Smooth muscle cell (in vitro differentiated cells): ENCODE results near the gene USP2. TPM values are rescaled to one million over a fixed set of nuclear protein-coding genes. Genes with fewer than 3 reads are reported as not detected.

Source experiments
- DNase-seq: peaks from one replicate; lab custom pipeline; 2025; ENCODE audit not compliant: unreplicated experiment; lab: John Stamatoyannopoulos, UW
- H2AFZ ChIP-seq: fragments of 200-600 bp; sonication (generic); 2 replicates; pipeline ENCODE4 v1.6.0; 2016; ENCODE audit warnings: antibody characterized with exemption, low read depth, mild to moderate bottlenecking
- H3F3A ChIP-seq: fragments of 200-600 bp; sonication (generic); 2 replicates; pipeline ENCODE4 v1.6.0; 2017; ENCODE audit warnings: antibody characterized with exemption, low read depth
- H3K27ac ChIP-seq: fragments of 200-600 bp; sonication (generic); 2 replicates; pipeline ENCODE4 v1.5.1; 2016; ENCODE audit warnings: low read depth, mild to moderate bottlenecking
- H3K27me3 ChIP-seq: fragments of 200-600 bp; sonication (generic); 2 replicates; pipeline ENCODE4 v1.6.1; 2016; ENCODE audit warnings: low read depth, mild to moderate bottlenecking
- H3K36me3 ChIP-seq: fragments of 200-600 bp; sonication (generic); 2 replicates; pipeline ENCODE4 v1.5.1; 2016; ENCODE audit warnings: low read depth
- H3K4me1 ChIP-seq: fragments of 200-600 bp; sonication (generic); 2 replicates; pipeline ENCODE4 v1.5.1; 2016; ENCODE audit warnings: low read depth
- H3K4me2 ChIP-seq: fragments of 200-600 bp; sonication (generic); 2 replicates; pipeline ENCODE4 v1.6.0; 2016; ENCODE audit warnings: mild to moderate bottlenecking
- H3K4me3 ChIP-seq: fragments of 200-600 bp; sonication (generic); 2 replicates; pipeline ENCODE4 v1.5.1; 2016; ENCODE audit warnings: mild to moderate bottlenecking
- H3K79me2 ChIP-seq: fragments of 200-600 bp; sonication (generic); 2 replicates; pipeline ENCODE4 v1.6.0; 2016; ENCODE audit warnings: low read depth, mild to moderate bottlenecking
- H3K9ac ChIP-seq: fragments of 200-600 bp; sonication (generic); 2 replicates; pipeline ENCODE4 v1.6.0; 2016; ENCODE audit warnings: low read depth
- H3K9me3 ChIP-seq: fragments of 200-600 bp; sonication (generic); replicated peaks from 2 replicates; pipeline ENCODE4 v1.5.1; 2016; ENCODE audit warnings: low read depth
- H4K20me1 ChIP-seq: fragments of 200-600 bp; sonication (generic); 2 replicates; pipeline ENCODE4 v1.6.0; 2016; ENCODE audit warnings: low read depth
- WGBS: methylation state at CpG from one replicate; pipeline ENCODE4 v1.1.7; 2016; ENCODE audit warnings: low lambda C conversion rate; 5-methylcytosine and 5-hydroxymethylcytosine counted together
- polyA plus RNA-seq: library from polyadenylated mRNA; unstranded; fragments of >200 nt; fragmentation: Nextera tagmentation; extraction: Ambion mirVana; gene quantifications from 2 replicates; pipeline ENCODE4 v1.2.1, GENCODE V29; 2016
- total RNA-seq: library from RNA; depleted of rRNA; stranded (reverse); fragments of >200 nt; gene quantifications from 2 replicates; pipeline ENCODE4 v1.2.3, GENCODE V29; 2014
- TF ChIP-seq, protein P1 (sequence below): fragments of 200-600 bp; sonication (generic); IDR thresholded peaks from 2 replicates; pipeline ENCODE4 v1.5.1; 2017; ENCODE audit warnings: borderline replicate concordance, mild to moderate bottlenecking, antibody characterized with exemption; ENCODE audit not compliant: insufficient read depth, poor library complexity, severe bottlenecking

The USP2 gene
- total and polyA plus RNA-seq, 2 experiments from 2014 or later, result 0.25 to 1.4 TPM

DNA sequence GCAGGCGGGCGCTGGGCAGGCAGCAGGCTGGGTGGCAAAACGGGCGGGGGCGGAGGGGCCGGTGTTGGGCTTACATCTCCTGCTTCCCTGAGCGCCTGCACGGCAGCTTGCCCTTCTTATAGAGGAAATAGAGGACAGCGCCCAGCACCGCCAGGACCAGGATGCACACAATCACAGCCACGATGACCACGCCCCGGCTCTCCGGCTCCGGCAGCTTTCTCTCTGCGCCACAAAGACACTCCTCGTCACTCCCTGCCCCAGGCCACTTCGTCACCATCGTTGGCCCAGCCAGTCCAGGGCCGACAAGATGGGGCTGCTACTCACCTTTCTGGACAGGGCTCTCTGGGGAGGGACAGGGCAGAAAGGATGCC lies 70.8 kb downstream of the USP2 start:
- H3K79me2 ChIP-seq, result no peaks in the 10 kb centered on the region
- H3K9me3 ChIP-seq, result no peaks in the 10 kb centered on the region
- no peaks in the 10 kb centered on the region for H3K36me3 ChIP-seq
- 95% methylated on average over 20 of the region's 20 CpGs for WGBS
- H3F3A ChIP-seq, result no peaks in the 10 kb centered on the region
- no peak overlapping the region for H2AFZ ChIP-seq
- H3K4me2 ChIP-seq, result no peak overlapping the region
- H3K4me1 ChIP-seq, result peaks cover 21% of the 10 kb centered on the region
- H3K27ac ChIP-seq, result no peak overlapping the region
- TF ChIP-seq, protein P1, sequence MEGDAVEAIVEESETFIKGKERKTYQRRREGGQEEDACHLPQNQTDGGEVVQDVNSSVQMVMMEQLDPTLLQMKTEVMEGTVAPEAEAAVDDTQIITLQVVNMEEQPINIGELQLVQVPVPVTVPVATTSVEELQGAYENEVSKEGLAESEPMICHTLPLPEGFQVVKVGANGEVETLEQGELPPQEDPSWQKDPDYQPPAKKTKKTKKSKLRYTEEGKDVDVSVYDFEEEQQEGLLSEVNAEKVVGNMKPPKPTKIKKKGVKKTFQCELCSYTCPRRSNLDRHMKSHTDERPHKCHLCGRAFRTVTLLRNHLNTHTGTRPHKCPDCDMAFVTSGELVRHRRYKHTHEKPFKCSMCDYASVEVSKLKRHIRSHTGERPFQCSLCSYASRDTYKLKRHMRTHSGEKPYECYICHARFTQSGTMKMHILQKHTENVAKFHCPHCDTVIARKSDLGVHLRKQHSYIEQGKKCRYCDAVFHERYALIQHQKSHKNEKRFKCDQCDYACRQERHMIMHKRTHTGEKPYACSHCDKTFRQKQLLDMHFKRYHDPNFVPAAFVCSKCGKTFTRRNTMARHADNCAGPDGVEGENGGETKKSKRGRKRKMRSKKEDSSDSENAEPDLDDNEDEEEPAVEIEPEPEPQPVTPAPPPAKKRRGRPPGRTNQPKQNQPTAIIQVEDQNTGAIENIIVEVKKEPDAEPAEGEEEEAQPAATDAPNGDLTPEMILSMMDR, result no peak
- H3K9ac ChIP-seq, result no peak overlapping the region
- no peak overlapping the region for H3K4me3 ChIP-seq
- H4K20me1 ChIP-seq, result no peaks in the 10 kb centered on the region
- no peak for DNase-seq
- H3K27me3 ChIP-seq, result no peaks in the 10 kb centered on the region

DNA sequence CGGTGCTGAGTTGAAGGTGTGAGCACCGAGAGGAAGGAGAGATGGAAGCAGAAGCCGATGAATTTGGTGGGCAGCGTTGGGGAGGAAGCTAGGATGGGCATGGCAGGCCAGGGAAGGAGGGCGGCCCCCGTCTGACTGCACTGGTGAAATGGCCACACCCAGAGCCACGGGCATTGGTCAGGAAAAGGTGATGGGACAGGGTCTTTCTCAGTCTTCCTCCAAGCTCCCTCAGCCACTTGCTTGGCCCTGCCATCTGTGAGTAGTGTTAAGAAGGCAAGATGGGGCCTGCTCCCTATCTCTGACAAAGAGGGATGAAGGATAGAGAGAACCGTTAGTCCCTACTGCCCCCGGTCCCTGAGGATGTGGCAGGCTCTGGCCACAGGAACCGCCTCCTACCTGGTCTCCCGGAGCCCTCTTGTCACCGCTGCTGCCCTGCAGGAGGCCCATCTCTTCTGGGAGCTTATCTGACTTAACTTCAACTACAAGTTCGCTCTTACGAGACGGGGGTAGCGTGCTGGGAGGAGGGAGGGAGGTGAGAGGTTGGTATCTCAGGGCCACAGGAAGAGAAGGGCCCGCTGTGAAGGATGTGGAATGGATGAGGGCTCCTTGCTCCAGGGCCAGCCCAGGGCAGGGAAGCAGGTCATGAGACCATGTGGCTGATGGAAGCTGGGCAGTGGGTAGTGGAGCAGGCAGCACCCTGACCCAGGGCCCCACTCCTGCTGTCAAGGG lies 71.4 kb downstream of the USP2 start:
- Histone ChIP-seq H4K20me1 (no peaks in the 10 kb centered on the region), H3K79me2 (no peaks in the 10 kb centered on the region), H2AFZ (no peak overlapping the region), H3F3A (no peaks in the 10 kb centered on the region), H3K4me1 (peaks cover 15% of the 10 kb centered on the region), H3K9me3 (no peaks in the 10 kb centered on the region), H3K27ac (no peak overlapping the region), H3K27me3 (no peaks in the 10 kb centered on the region), H3K36me3 (no peaks in the 10 kb centered on the region), H3K4me2 (no peak overlapping the region), H3K9ac (no peak overlapping the region), H3K4me3 (no peak overlapping the region)
- TF ChIP-seq, protein P1, result no peak
- 91% methylated on average over 17 of the region's 17 CpGs for WGBS
- DNase-seq, result no peak

DNA sequence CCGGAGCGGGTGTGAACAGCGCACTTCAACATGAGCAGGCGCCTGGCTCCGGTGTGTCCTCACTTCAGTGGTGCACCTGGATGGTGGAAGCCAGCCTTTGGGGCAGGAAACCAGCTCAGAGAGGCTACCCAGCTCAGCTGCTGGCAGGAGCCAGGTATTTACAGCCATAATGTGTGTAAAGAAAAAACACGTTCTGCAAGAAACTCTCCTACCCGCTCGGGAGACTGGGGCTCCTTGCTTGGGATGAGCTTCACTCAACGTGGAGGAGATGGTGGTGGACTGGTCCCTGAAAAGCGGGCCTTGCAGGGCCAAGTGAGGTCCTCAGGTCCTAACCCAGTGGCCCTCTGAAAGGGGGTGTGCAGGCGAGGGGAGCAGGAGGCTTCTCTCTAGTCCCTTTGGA lies 72.1 kb downstream of the USP2 start:
- Histone ChIP-seq H3K27ac (no peak overlapping the region), H4K20me1 (no peaks in the 10 kb centered on the region), H2AFZ (no peak overlapping the region), H3K9ac (no peak overlapping the region), H3K4me2 (no peak overlapping the region), H3K4me3 (no peak overlapping the region), H3K79me2 (no peaks in the 10 kb centered on the region), H3F3A (no peaks in the 10 kb centered on the region), H3K4me1 (peaks cover 14% of the 10 kb centered on the region), H3K9me3 (no peaks in the 10 kb centered on the region), H3K27me3 (no peaks in the 10 kb centered on the region), H3K36me3 (no peaks in the 10 kb centered on the region)
- WGBS, result 95% methylated on average over 11 of the region's 11 CpGs
- TF ChIP-seq, protein P1, result no peak
- DNase-seq, result no peak

DNA sequence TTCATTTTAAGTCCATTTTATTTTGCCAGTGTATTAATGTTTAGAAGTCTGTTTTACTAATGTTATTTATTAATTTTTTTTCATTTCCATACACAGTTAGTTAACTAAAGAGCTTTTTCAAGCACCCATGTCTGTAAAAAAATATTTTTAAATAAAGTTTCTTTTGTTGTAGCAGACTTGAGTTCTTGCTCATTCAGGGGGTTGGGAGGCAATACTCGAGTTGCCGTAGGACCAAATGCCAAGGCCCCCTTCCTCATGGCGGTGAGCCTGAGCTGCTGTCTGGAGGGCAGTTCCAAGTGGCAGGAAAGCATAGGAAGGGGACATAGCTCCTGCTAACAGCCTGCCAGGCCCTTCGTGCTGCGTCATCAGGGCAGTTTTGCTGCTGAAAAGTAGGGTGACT lies 73.5 kb downstream of the USP2 start:
- Histone ChIP-seq H3K27me3 (no peaks in the 10 kb centered on the region), H2AFZ (no peak overlapping the region), H3K4me2 (no peak overlapping the region), H3F3A (no peaks in the 10 kb centered on the region), H3K27ac (no peak overlapping the region), H3K79me2 (no peaks in the 10 kb centered on the region), H3K9me3 (no peaks in the 10 kb centered on the region), H3K4me1 (peaks cover 14% of the 10 kb centered on the region), H4K20me1 (no peaks in the 10 kb centered on the region), H3K4me3 (no peak overlapping the region), H3K9ac (no peak overlapping the region), H3K36me3 (no peaks in the 10 kb centered on the region)
- TF ChIP-seq, protein P1, result no peak
- 93% methylated on average over 5 of the region's 5 CpGs for WGBS
- DNase-seq, result no peak
